Liver (tissue), 9 donors: Measurements from ENCODE around the gene RNGTT. TPM values are rescaled to one million over a fixed set of nuclear protein-coding genes. Genes with fewer than 3 reads are reported as not detected.
"Not testable (repeated sequence)": the region's sequence is repeated elsewhere in the genome, so short reads cannot be mapped to it uniquely, and the experiment has no call there.

Experiments
- DNase-seq: peaks from one replicate; pipeline ENCODE4 v3.0.0-alpha.2; 2017; ENCODE audit warnings: low spot score
- H3K27ac ChIP-seq, 2 donors: one replicate each; pipeline ENCODE4 v1.7.0; 2013; ENCODE audit warnings: inconsistent platforms in 2 of 2, low read length in 2 of 2, control low read depth in 1 of 2, low read depth in 1 of 2, mild to moderate bottlenecking in 1 of 2
- H3K27me3 ChIP-seq, 4 donors: one replicate each; pipeline versions ENCODE4 v1.6.1 to v1.7.0; 2013; ENCODE audit warnings: low read length in 3 of 4, inconsistent platforms in 1 of 4, mild to moderate bottlenecking in 1 of 4, moderate library complexity in 1 of 4; ENCODE audit not compliant: control insufficient read depth in 4 of 4, insufficient read depth in 4 of 4
- H3K36me3 ChIP-seq, 4 donors: one replicate each; pipeline versions ENCODE4 v1.6.1 to v1.7.0; 2013; ENCODE audit warnings: low read length in 3 of 4, mild to moderate bottlenecking in 3 of 4, low read depth in 1 of 4, moderate library complexity in 1 of 4; ENCODE audit not compliant: control insufficient read depth in 4 of 4, insufficient read depth in 3 of 4
- H3K4me1 ChIP-seq, 4 donors: one replicate each; pipeline versions ENCODE4 v1.6.1 to v1.7.0; 2013; ENCODE audit warnings: low read length in 3 of 4, mild to moderate bottlenecking in 3 of 4, moderate library complexity in 1 of 4; ENCODE audit not compliant: control insufficient read depth in 4 of 4, insufficient read depth in 4 of 4
- H3K4me3 ChIP-seq, 3 donors: one replicate each; pipeline versions ENCODE4 v1.6.1 to v1.7.0; 2013; ENCODE audit warnings: low read length in 3 of 3, control low read depth in 1 of 3, low read depth in 1 of 3, mild to moderate bottlenecking in 1 of 3
- H3K9ac ChIP-seq, 2 donors: one replicate each; pipeline ENCODE4 v1.7.0; 2013; ENCODE audit warnings: low read length in 2 of 2, mild to moderate bottlenecking in 2 of 2, moderate library complexity in 2 of 2, control low read depth in 1 of 2, low read depth in 1 of 2
- H3K9me3 ChIP-seq, 4 donors: one replicate each; pipeline versions ENCODE4 v1.6.1 to v1.7.0; 2013; ENCODE audit warnings: low read length in 3 of 4; ENCODE audit not compliant: control insufficient read depth in 4 of 4
- CTCF ChIP-seq: fragments of 150-350 bp; IDR thresholded peaks from 2 replicates; pipeline ENCODE4 v1.5.1; 2017; ENCODE audit warnings: improper control_type of control experiment, low read depth, low read length; ENCODE audit not compliant: missing input control
- EGR1 ChIP-seq, 2 donors: IDR thresholded peaks; 2 replicates each; pipeline ENCODE4 v1.6.1; 2016 to 2018; ENCODE audit warnings: antibody characterized with exemption in 2 of 2, low read depth in 2 of 2
- FOXA2 ChIP-seq: IDR thresholded peaks from 2 replicates; pipeline ENCODE4 v1.6.1; 2016; ENCODE audit warnings: antibody characterized with exemption
- HNF4A ChIP-seq, 2 donors: conservative IDR thresholded peaks; 2 replicates each; pipeline ENCODE4 v1.6.1; 2016; ENCODE audit warnings: antibody characterized with exemption in 2 of 2, mild to moderate bottlenecking in 2 of 2
- HNF4G ChIP-seq: IDR thresholded peaks from 2 replicates; pipeline ENCODE4 v1.6.1; 2016; ENCODE audit warnings: antibody characterized with exemption
- JUND ChIP-seq, 2 donors: IDR thresholded peaks; 2 replicates each; pipeline ENCODE4 v1.6.1; 2016; ENCODE audit warnings: antibody characterized with exemption in 2 of 2
- NR2F2 ChIP-seq: IDR thresholded peaks from 2 replicates; pipeline ENCODE4 v1.6.1; 2016; ENCODE audit warnings: antibody characterized with exemption
- RAD21 ChIP-seq, 2 donors: IDR thresholded peaks; 2 replicates each; pipeline ENCODE4 v1.6.1; 2016; ENCODE audit warnings: antibody characterized with exemption in 2 of 2, mild to moderate bottlenecking in 2 of 2
- REST ChIP-seq: IDR thresholded peaks from 2 replicates; pipeline ENCODE4 v1.6.1; 2016; ENCODE audit warnings: antibody characterized with exemption, mild to moderate bottlenecking
- RXRA ChIP-seq, 2 donors: IDR thresholded peaks; 2 replicates each; pipeline ENCODE4 v1.6.1; 2017 to 2018; ENCODE audit warnings: antibody characterized with exemption in 2 of 2, mild to moderate bottlenecking in 1 of 2
- WGBS: extraction: QIAGEN DNeasy Blood & Tissue Kit; methylation state at CpG from one replicate; pipeline ENCODE4 v1.1.7; 2013; 5-methylcytosine and 5-hydroxymethylcytosine counted together
- polyA plus RNA-seq, 2 donors: library from polyadenylated mRNA; stranded (reverse) in 1 of 2; unstranded in 1 of 2; fragments of 200-250 nt in 1 of 2; fragments of >200 nt in 1 of 2; fragmentation: Nextera tagmentation in 1 of 2; extraction: Ambion mirVana in 1 of 2; gene quantifications; one replicate each; pipeline versions ENCODE4 v1.2.1 to v1.2.3, GENCODE V29; 2013 to 2015
- total RNA-seq, 2 donors: library from RNA; depleted of rRNA; stranded (reverse); fragments of >200 nt; gene quantifications; one replicate each; pipeline ENCODE4 v1.2.3, GENCODE V29; 2014
- TF ChIP-seq, protein P1 (sequence below): IDR thresholded peaks from 2 replicates; pipeline ENCODE4 v1.6.1; 2016; ENCODE audit warnings: antibody characterized with exemption
- donor health status: healthy.
- donor health status: healthy.
- donor health status: healthy.
- donor health status: healthy.
- donor health status: healthy.

Gene RNGTT
- total and polyA plus RNA-seq, 4 donors: 4.1 to 20.8 (median 7.2) TPM

- WGBS: 36% methylated on average over 5 of the region's 5 CpGs
- no peak overlapping the region for H3K9ac ChIP-seq
- H3K27ac ChIP-seq: no peak overlapping the region
- H3K4me1 ChIP-seq: peaks cover 0 to 2% (median 0%) of the 10 kb centered on the region in 4 donors
- no peaks in the 10 kb centered on the region for H3K27me3 ChIP-seq
- no peaks in the 10 kb centered on the region for H3K36me3 ChIP-seq
- no peaks in the 10 kb centered on the region for H3K9me3 ChIP-seq
- DNase-seq: peak; percentile 43
- TF ChIP-seq RAD21 (IDR thresholded peaks at IDR 0.05) (peak; percentile 94 to 97), CTCF (peak; percentile 82)
- TF ChIP-seq, protein P1, sequence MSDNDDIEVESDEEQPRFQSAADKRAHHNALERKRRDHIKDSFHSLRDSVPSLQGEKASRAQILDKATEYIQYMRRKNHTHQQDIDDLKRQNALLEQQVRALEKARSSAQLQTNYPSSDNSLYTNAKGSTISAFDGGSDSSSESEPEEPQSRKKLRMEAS: no peak
- no peak overlapping the region for H3K4me3 ChIP-seq
Observed at GRCh38 chr6:88780714-88781389, 182.6 kb downstream of the RNGTT start.

DNA sequence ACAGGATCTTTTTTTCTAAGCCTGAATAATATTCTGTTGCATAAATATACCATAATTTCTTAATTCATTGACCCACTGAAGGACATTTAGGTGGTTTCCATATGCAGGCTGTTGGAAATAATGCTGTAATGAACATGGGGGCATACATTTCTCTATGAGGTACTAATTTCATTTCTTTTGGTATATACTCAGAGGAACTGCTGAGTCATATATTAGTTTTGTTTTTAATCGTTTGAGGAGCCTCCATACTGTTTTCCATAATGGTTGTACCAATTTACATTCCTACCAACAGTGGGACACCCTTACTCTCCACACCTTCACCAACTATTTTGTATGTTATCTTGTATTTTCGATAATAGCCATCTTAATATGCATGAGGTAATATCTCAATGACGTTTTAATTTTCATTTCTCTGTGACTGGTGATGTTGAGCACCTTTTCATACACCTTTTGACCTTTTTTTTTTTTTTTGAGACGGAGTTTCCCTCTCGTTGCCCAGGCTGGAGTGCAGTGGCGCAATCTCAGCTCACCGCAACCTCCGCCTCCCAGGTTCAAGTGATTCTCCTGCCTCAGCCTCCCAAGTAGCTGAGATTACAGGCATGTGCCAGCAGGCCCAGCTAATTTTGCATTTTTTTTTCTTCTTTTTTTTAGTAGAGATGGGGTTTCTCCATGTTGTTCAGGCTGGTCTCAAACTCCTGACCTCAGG, 187.4 kb downstream of the RNGTT start:
- no peak for TF ChIP-seq JUND (IDR thresholded peaks at IDR 0.05)
- no peak for TF ChIP-seq REST
- TF ChIP-seq NR2F2: no peak
- no peak for TF ChIP-seq EGR1 (IDR thresholded peaks at IDR 0.05; ENCODE audit: low read depth in 2 of 2)
- TF ChIP-seq HNF4G: no peak
- TF ChIP-seq RAD21 (IDR thresholded peaks at IDR 0.05): no peak
- TF ChIP-seq HNF4A (conservative IDR thresholded peaks at IDR 0.05): no peak
- no peak for TF ChIP-seq FOXA2
- no peak for TF ChIP-seq RXRA (IDR thresholded peaks at IDR 0.05)
- DNase-seq: no peak
- H3K4me1 ChIP-seq: peaks cover 0 to 2% (median 0%) of the 10 kb centered on the region in 4 donors
- H3K27ac ChIP-seq: no peak overlapping the region
- H3K4me3 ChIP-seq: no peak overlapping the region
- H3K9me3 ChIP-seq: no peaks in the 10 kb centered on the region
- H3K27me3 ChIP-seq: no peaks in the 10 kb centered on the region
- WGBS: 93% methylated on average over 8 of the region's 8 CpGs
- H3K36me3 ChIP-seq: no peaks in the 10 kb centered on the region
- no peak overlapping the region for H3K9ac ChIP-seq

- not testable (repeated sequence) for H3K27ac ChIP-seq, H3K9ac ChIP-seq, H3K36me3 ChIP-seq, H3K4me1 ChIP-seq, H3K4me3 ChIP-seq, H3K27me3 ChIP-seq, DNase-seq, H3K9me3 ChIP-seq
- 95% methylated on average over 2 of the region's 2 CpGs for WGBS
Observed at GRCh38 chr6:88768114-88768513, 195.3 kb downstream of the RNGTT start.
